Measurements from ENCODE around the gene AKAP13. TPM values are rescaled to one million over a fixed set of nuclear protein-coding genes. Genes with fewer than 3 reads are reported as not detected.

The AKAP13 gene
- total RNA-seq, 1 donor from 2014 or later = 41.1 TPM

DNA sequence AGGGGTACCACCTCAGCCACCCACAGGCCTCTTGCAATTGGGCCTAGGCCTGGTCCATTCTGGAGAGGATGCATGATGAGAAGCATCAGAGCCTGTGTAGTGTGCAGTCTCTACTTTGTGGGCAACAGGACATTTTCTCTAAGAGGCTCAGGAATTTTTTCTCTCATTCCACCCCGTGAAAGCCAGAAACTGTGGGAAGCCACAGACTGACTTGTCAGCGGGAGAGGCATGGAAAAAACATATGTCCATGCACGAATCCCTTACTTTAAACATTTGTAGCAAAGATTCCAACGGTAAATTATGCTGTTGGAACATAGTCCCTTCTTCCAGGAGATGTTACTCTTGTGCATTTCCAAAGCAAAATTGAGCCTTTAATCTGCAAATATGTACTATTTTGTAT is 217.8 kb downstream of the AKAP13 start:
- H3K27me3 ChIP-seq (ENCODE audit: control insufficient read depth, insufficient read depth, low read length) = no peaks in the 10 kb centered on the region
- H3K4me3 ChIP-seq (ENCODE audit: low read depth, low read length) = no peak overlapping the region
- FAIRE-seq (no peak), DNase-seq (ENCODE audit: low read depth) (no peak)
- TF ChIP-seq, protein P1, sequence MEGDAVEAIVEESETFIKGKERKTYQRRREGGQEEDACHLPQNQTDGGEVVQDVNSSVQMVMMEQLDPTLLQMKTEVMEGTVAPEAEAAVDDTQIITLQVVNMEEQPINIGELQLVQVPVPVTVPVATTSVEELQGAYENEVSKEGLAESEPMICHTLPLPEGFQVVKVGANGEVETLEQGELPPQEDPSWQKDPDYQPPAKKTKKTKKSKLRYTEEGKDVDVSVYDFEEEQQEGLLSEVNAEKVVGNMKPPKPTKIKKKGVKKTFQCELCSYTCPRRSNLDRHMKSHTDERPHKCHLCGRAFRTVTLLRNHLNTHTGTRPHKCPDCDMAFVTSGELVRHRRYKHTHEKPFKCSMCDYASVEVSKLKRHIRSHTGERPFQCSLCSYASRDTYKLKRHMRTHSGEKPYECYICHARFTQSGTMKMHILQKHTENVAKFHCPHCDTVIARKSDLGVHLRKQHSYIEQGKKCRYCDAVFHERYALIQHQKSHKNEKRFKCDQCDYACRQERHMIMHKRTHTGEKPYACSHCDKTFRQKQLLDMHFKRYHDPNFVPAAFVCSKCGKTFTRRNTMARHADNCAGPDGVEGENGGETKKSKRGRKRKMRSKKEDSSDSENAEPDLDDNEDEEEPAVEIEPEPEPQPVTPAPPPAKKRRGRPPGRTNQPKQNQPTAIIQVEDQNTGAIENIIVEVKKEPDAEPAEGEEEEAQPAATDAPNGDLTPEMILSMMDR (IDR thresholded peaks at IDR 0.05; ENCODE audit: insufficient read depth, low read length, severe bottlenecking) = no peak
- peaks cover 1% of the 10 kb centered on the region for H3K36me3 ChIP-seq (ENCODE audit: control insufficient read depth, insufficient read depth, low read length)

DNA sequence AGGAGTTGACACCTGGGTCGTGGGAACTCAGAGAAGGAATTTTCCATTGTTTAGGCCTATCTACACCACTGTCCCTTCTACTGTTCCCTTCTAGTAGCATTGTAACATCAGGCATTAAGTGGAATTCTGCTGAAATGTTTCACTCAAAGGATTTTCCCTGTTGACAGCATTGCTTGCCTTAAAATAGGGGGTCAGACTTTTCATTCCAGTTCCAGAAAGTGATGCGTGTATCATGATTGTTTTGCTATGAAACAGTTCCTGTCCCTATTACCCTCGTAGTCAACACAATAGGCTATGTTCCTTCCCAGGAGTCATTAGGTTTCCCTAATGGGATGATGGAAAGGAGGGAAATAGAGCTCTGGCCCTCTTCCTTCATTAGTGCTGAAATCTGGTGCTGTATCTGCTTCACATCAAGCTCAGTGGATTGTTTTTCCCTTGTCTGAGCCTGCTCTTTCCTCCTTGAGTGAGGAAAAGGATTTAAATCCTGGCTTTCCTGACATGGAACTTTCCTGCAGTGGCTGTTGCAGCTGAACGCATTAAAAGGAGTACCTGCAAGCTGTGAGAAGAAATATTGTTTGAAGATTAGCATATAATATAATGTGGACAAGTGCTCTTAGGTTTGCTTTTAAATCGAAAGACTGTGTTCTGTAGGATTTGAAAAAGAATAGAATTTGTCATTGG is 218.5 kb downstream of the AKAP13 start:
- Histone ChIP-seq H3K36me3 (ENCODE audit: control insufficient read depth, insufficient read depth, low read length) (peaks cover 1% of the 10 kb centered on the region), H3K4me3 (ENCODE audit: low read depth, low read length) (no peak overlapping the region), H3K27me3 (ENCODE audit: control insufficient read depth, insufficient read depth, low read length) (no peaks in the 10 kb centered on the region)
- DNase-seq (ENCODE audit: low read depth) (no peak), FAIRE-seq (no peak)
- TF ChIP-seq, protein P1 (IDR thresholded peaks at IDR 0.05; ENCODE audit: insufficient read depth, low read length, severe bottlenecking) = no peak

DNA sequence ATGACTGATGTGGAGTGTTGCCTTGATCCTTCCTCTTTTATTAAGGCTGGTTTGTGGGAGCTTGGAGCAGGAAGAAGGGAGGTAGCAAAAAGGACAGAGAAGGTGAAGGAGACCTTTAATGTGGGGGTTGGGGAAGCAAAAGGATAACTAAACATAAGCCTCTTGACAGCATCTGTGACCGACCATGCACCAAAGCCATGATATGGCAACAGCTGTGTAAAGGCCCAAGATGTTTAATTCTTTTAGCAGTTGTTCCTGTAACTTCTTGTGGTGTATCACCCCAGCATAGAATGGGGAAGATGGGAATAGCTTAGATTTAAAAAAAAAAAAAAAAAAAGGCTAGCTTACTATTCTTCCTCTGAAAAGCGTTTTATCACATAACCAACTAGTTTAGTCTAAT is 219.6 kb downstream of the AKAP13 start:
- Histone ChIP-seq H3K36me3 (ENCODE audit: control insufficient read depth, insufficient read depth, low read length) (peaks cover 1% of the 10 kb centered on the region), H3K4me3 (ENCODE audit: low read depth, low read length) (no peak overlapping the region), H3K27me3 (ENCODE audit: control insufficient read depth, insufficient read depth, low read length) (no peaks in the 10 kb centered on the region)
- no peak for DNase-seq (ENCODE audit: low read depth)
- FAIRE-seq = no peak
- TF ChIP-seq, protein P1 (IDR thresholded peaks at IDR 0.05; ENCODE audit: insufficient read depth, low read length, severe bottlenecking) = no peak

DNA sequence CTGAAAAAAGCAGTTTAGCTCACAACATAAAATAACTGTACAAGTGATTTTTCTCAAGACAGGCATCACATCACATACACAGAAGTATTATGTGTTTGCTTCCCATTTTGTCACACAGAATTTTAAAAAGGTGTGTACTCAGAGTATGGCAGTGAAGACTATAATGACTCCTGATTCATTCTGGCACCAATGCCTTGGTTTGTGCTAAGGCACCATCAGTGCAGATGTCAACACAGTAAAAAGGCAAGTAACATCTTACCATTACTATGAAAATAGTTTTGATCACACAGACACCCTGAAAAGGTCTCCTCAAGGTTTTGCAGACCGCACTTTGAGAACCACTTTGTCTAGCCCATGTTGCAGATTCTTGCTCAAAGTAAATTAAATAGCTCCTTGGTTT is 222.8 kb downstream of the AKAP13 start:
- DNase-seq (ENCODE audit: low read depth) = no peak
- Histone ChIP-seq H3K4me3 (ENCODE audit: low read depth, low read length) (no peak overlapping the region), H3K27me3 (ENCODE audit: control insufficient read depth, insufficient read depth, low read length) (no peaks in the 10 kb centered on the region), H3K36me3 (ENCODE audit: control insufficient read depth, insufficient read depth, low read length) (no peaks in the 10 kb centered on the region)
- TF ChIP-seq, protein P1 (IDR thresholded peaks at IDR 0.05; ENCODE audit: insufficient read depth, low read length, severe bottlenecking) = no peak
- FAIRE-seq = no peak

DNA sequence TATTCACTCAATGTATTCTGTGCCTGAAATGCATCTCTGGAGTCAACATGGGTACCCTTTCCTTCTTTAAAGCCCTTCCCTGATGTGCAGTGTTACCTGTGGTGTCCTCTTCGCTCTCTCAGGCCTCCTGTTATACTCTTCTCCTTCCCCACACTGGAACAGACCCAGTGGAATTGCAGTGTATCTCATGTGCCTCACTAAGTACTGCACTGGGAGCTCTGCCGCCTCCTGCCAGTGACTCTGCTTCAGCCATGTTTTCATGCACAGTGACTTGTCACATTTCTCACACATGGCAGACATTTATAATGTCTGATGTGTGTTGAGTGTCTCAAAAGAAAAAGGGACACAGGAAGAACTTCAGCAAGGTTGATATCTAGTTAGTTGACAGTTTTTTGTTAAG is 223.3 kb downstream of the AKAP13 start:
- TF ChIP-seq, protein P1 (IDR thresholded peaks at IDR 0.05; ENCODE audit: insufficient read depth, low read length, severe bottlenecking) = no peak
- no peak for FAIRE-seq

DNA sequence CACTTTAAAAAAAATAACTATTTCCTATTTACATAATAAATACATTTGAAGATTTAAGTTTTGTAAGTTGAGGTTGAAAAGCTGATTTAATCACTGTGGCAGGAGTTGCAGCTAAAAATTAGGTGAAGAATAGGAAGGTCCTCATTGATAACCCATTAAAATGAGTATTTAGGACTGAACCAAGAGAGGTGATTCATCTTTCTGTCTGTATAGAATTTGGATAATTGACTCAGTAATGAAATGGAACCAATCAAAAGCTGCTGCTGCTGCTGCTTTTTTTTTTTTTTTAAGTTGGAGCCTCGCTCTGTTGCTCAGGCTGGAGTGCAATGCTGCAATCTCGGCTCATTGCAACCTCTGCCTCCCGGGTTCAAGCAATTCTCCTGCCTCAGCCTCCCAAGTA is 223.8 kb downstream of the AKAP13 start:
- TF ChIP-seq, protein P1 (IDR thresholded peaks at IDR 0.05; ENCODE audit: insufficient read depth, low read length, severe bottlenecking) = no peak
- DNase-seq (ENCODE audit: low read depth) (no peak), FAIRE-seq (no peak)
- no peaks in the 10 kb centered on the region for H3K27me3 ChIP-seq (ENCODE audit: control insufficient read depth, insufficient read depth, low read length)
- H3K36me3 ChIP-seq (ENCODE audit: control insufficient read depth, insufficient read depth, low read length) = no peaks in the 10 kb centered on the region
- H3K4me3 ChIP-seq (ENCODE audit: low read depth, low read length) = no peak overlapping the region

More for the DNA sequence above, 223.3 kb downstream of the AKAP13 start:
- Histone ChIP-seq H3K36me3 (ENCODE audit: control insufficient read depth, insufficient read depth, low read length) (no peaks in the 10 kb centered on the region), H3K4me3 (ENCODE audit: low read depth, low read length) (no peak overlapping the region), H3K27me3 (ENCODE audit: control insufficient read depth, insufficient read depth, low read length) (no peaks in the 10 kb centered on the region)
- DNase-seq (ENCODE audit: low read depth) = no peak
